CD4-positive, alpha-beta T cell treated with Interferon alpha-2 for 1 hour (primary cell): Measurements from ENCODE around the gene CPNE2.

Source experiments
- DNase-seq, 2 donors: peaks; one replicate each; pipeline ENCODE4 v3.0.0-alpha.2; 2020 to 2022

CPNE2 gene

DNA sequence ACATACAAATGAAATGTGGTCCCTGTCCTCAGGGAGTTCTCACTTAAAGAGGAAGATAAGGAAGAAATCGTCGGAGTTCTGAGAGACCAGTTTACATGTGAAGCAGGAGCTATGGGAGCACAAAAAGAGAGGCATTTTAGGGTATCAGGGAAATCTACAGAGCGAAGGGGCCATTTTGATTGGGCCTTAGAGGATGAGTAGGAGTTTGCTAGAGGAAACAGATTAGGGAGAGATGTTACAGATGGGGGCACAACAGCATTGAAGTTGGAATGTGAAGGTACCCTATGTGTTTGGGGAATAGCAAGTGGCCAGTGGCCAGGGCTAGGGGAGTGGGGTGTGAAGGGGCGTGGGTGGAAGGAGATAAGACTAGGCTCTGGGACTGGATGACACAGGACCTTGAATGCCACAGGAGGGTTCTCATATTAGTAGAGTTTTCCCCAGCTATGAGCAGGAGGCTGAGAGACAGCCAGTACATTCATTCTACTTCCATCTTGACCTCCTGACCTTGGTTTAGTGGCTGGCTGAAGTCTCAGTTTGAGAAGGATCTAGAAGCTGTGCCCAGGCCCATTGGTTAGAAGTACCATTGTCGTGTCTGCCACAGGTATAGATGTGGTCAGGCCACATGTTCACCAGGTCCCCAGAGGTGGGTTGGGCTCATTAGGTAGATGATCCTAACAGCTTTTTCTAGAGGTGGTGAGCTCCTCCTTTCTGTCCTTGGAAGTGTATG lies 34.8 kb downstream of the CPNE2 start:
- no peak for DNase-seq

DNA sequence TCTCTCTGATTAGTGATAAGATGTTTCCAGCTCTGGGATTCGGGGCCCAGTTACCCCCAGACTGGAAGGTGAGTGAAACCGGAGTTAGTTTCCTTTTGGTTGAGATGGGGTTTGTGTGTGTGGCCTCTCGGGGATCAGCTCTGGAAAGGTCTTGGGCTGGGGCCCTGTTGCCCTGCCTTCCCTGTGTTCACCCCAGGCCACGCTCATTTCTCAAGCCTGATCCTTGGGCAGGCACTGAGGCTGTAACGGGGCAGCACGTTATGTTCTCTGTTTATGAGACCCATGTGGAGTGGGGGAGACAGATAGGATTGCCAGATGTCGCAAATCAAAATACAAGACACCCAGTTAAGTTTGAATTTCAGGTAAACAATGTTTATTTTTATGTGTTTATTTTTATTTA lies 35.5 kb downstream of the CPNE2 start:
- DNase-seq, result no peak

GRCh38 chr16:57128771-57129389 lies 36.5 kb downstream of the CPNE2 start:
- peak; percentile 18 to 58 for DNase-seq

DNA sequence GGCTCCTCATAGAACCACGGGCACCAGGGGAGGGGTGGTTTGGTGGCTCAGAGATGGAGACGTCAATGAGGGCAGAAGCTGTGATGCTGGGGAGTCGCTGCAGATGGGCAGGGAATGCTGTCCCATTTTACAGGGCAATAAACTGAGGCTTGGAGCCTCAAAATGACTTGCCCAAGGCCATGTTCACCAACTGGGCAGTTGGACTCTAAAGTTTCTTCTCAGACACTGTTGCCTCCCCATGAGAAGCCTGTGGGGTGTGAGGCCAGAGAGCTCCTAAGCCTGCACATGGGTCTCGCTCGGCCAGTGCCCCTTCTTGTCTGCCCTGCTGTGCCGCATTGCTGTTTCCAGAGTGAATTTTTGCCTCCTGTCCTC lies 38.6 kb downstream of the CPNE2 start:
- DNase-seq, result no peak

DNA sequence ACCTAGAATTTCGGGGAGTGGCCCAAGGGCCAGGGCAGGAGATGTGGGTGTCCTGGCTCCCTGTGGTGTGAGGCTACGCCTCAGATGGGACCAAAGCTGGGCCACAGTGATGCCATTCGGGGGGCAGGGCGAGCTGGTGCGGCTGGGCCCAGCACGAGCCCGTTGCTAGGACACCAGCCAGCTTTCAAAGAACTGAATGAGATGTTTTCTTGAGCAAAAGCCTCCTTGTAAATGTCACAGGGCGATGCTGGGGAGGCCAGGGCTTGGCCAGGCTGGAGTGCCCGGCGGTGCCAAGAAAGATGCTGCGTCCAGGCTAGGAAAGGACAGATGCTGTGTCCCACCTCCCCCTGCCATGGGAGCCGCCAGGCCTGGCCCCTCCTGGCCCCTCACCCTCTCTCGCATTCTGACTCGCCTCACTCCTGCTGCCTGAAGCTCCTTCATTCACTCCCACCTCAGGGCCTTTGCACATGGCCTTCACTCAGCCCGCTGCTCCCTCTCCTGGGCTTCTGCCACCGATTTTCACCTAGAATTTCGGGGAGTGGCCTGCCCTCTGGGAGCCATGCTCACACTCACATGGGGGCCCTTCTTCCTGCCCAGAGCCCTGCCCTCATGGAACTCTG lies 39.1 kb downstream of the CPNE2 start:
- DNase-seq, result no peak

- DNase-seq, result no peak
These were observed 40.1 kb downstream of the CPNE2 start for GRCh38 chr16:57132470-57132869.

DNA sequence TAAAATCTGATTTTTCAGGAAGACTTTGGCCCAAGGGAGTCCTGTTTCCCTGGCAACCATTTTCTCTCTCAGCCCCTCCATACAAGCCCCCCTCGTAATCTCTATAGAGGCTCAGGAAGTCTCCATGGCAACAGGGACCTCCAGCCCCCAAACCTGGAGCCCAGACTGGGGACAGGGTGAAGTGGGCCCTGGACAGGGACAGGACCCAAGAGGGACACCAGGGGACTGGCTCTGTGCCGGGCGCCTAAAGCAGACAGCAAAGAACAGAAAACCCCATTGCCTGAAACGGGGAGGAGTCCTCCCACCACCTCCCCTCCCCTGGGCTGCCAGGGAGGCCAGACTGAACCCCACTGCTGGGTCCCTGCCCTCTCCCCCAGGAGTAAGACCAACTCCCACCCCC lies 40.6 kb downstream of the CPNE2 start:
- no peak for DNase-seq

- DNase-seq, result no peak
These were observed 41.5 kb downstream of the CPNE2 start for GRCh38 chr16:57133886-57134285.

DNA sequence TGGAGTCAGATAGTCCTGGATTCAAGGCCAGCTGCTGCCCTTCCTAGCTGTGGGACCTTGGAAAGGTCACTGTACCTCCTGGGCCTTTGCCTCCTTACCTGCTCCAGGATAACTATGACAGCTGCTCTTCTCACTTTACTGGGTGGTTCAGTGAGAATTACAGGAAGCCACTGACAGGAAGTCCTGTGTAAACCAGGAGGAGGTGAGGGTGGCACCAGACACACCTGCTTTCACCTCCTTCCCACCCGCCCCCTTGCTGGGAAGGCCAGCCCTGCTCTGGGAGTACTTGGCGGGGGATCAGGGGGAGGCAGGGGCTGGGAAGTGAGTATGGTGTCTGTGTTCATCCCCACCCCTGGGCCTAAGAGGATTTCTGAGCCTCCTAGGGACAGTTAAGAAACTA lies 42.6 kb downstream of the CPNE2 start:
- DNase-seq, result peak; percentile 39 to 68

GRCh38 chr16:57137043-57137442 lies 44.7 kb downstream of the CPNE2 start:
- no peak for DNase-seq

- no peak for DNase-seq
These were observed 45.3 kb downstream of the CPNE2 start for GRCh38 chr16:57137566-57138273.

GRCh38 chr16:57138281-57138935 lies 46.0 kb downstream of the CPNE2 start:
- no peak for DNase-seq

DNA sequence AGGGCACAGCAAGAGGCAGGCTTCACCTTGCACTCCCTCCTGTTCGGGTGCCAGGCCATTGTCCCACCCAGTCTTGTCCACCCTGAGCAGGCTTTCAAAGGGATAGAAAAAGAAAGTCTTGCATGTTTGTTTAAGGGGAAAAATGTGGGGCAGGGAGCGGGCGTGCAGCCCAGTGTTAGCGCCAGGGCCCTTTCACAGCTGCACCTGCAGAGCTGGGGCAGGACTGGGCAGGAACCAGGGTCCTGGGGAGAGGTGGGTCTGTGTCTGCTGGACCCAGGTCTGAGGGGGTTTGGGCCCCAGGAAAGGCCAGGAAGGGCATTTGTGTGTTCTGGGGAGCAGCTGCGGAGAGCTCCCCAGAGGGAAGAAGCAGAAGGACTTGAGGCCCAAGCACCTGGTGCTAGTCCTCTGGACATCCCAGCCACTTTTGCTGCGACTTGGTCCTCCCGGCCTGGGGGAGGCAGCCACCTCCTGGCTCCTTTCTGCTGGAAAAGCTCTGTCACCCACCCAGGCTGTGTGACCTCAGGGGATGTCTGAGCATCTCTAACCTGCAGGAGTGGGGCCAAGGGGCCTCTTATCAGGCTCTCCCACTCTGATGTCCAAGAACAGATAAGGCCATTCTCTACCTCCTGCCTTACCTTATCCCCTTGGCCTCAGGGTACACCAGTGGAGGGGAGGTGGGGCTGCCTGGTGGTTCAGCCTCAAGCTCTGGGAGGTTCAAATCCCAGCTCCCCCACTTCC lies 48.7 kb downstream of the CPNE2 start:
- DNase-seq, result no peak

GRCh38 chr16:57141822-57142631 lies 49.6 kb downstream of the CPNE2 start:
- DNase-seq, result peak in 1 of 2 donors; percentile 27

- no peak for DNase-seq
These were observed 51.0 kb downstream of the CPNE2 start for GRCh38 chr16:57143149-57143921.

DNA sequence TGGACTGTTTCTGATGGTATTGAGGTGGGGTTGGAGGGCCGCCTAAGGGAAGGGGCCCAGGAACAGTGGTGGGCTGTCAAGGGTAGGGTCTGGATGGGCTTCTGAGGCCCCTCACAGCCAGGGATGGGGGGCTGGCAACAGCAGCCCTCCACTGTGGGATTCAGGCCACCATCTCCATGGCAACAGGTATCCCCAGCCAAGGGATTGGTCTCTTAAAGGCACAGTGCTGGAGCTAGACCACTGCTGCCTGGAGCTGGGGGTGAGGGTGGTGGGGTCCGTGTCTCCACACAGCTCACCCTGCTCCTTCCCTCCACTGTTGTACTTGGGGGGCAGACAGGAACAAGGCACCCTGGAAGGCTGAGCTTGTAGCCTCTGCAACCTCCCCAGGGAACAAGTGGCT lies 51.6 kb downstream of the CPNE2 start:
- no peak for DNase-seq

DNA sequence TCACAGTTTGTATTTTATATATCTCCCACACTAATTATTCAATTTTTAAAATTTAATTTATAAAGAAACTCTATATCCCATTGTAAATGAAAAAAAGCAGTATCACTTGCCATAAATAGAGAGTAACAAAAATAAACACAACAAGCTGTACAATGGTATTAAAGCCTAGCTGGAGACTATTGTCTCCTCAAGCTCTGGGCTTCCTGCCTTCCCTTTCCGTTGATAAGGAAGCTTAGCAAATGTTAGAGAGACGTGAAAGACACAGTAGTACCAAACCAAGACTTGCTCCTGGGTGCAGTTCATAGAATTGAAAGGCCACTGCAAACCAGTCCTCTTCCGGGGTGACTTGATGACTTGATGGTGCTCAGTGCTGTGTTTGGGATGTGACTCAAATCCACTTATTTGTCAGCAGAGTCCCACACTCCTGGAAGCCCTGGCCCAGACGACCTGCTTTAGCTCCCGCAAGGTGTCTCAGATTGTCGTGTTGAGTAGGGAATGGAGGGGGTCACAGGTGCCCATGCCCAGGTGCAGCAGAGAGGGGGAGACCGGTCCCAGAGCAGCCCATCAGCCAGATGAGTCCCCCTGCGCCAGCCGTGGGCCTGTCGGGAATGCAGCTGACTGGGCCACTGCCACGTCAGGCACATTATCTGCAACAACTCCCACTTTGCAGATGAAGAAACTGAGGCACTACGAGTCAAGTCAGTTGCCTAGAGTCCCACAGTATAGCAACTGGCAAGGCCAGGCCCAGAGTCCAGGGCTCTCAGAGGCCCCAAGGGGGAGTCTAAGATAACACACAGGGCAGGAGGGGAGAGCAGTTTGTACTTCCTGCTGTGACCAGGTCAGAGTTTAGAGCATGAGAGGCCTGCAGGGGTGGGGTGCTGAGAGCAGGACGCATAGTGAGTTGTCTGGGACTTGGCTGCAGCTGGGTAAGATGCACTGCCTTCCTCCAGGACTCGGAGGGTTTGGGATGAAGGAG lies 53.0 kb downstream of the CPNE2 start:
- DNase-seq, result no peak

GRCh38 chr16:57146040-57146647 lies 53.8 kb downstream of the CPNE2 start:
- DNase-seq, result no peak

GRCh38 chr16:57146735-57147134 lies 54.4 kb downstream of the CPNE2 start:
- DNase-seq, result no peak
